Osteoblast (primary cell): ENCODE data around the gene ELAVL3. TPM values are rescaled to one million over a fixed set of nuclear protein-coding genes. Genes with fewer than 3 reads are reported as not detected.
A peak's percentile ranks its signal among the peaks of the same experiment; 100 is the strongest.
"Not testable (repeated sequence)": the region's sequence is repeated elsewhere in the genome, so short reads cannot be mapped to it uniquely, and the experiment has no call there.

Source experiments
- DNase-seq: peaks from one replicate; pipeline ENCODE4 v3.0.0; 2011; ENCODE audit warnings: low spot score, mixed read lengths; ENCODE audit not compliant: insufficient read length; ENCODE audit errors: missing footprints
- H2AFZ ChIP-seq: 2 replicates; pipeline ENCODE4 v1.6.0; 2011; ENCODE audit warnings: mild to moderate bottlenecking, low read length
- H3K27ac ChIP-seq: 2 replicates; pipeline ENCODE4 v1.5.1; 2011; ENCODE audit warnings: mild to moderate bottlenecking, low read depth, low read length, moderate library complexity
- H3K27me3 ChIP-seq: 2 replicates; pipeline ENCODE4 v1.6.0; 2012; ENCODE audit warnings: mild to moderate bottlenecking, control low read depth, inconsistent platforms, low read length, moderate library complexity; ENCODE audit not compliant: insufficient read depth
- H3K36me3 ChIP-seq: 2 replicates; pipeline ENCODE4 v1.5.1; 2011; ENCODE audit warnings: mild to moderate bottlenecking, low read length, control low read depth, moderate library complexity; ENCODE audit not compliant: insufficient read depth
- H3K4me1 ChIP-seq: 2 replicates; pipeline ENCODE4 v1.5.1; 2011; ENCODE audit warnings: mild to moderate bottlenecking, low read length, control low read depth, moderate library complexity; ENCODE audit not compliant: insufficient read depth
- H3K4me2 ChIP-seq: 2 replicates; pipeline ENCODE4 v1.6.0; 2011; ENCODE audit warnings: mild to moderate bottlenecking, low read length; ENCODE audit not compliant: insufficient read depth
- H3K4me3 ChIP-seq: fragments of 200-600 bp; sonication (generic); 3 replicates; pipeline ENCODE4 v1.5.1; 2012; ENCODE audit warnings: mild to moderate bottlenecking, low read length, inconsistent platforms; ENCODE audit not compliant: insufficient read depth
- H3K79me2 ChIP-seq: 2 replicates; pipeline ENCODE4 v1.6.0; 2012; ENCODE audit warnings: mild to moderate bottlenecking, low read length, control low read depth, inconsistent platforms; ENCODE audit not compliant: insufficient read depth
- H3K9me3 ChIP-seq: 2 replicates; pipeline ENCODE4 v1.5.1; 2011; ENCODE audit warnings: low read depth, low read length, control low read depth
- H4K20me1 ChIP-seq: 2 replicates; pipeline ENCODE4 v1.6.0; 2012; ENCODE audit warnings: mild to moderate bottlenecking, low read length, control low read depth; ENCODE audit not compliant: insufficient read depth
- CTCF ChIP-seq: IDR thresholded peaks from 2 replicates; pipeline ENCODE4 v1.5.1; 2011; ENCODE audit warnings: mild to moderate bottlenecking, low read depth, low read length, moderate library complexity; ENCODE audit errors: extremely low read depth
- total RNA-seq: library from RNA; depleted of rRNA; stranded (reverse); fragments of >200 nt; gene quantifications from 2 replicates; pipeline ENCODE4 v1.2.3, GENCODE V29; 2012

Gene ELAVL3
- total RNA-seq, 1 donor, result 0.72 TPM

GRCh38 chr19:11408591-11408990, 72.3 kb downstream of the ELAVL3 start:
- Histone ChIP-seq H2AFZ (no peak overlapping the region), H4K20me1 (no peaks in the 10 kb centered on the region), H3K79me2 (no peaks in the 10 kb centered on the region), H3K4me2 (no peak overlapping the region), H3K36me3 (no peaks in the 10 kb centered on the region), H3K4me3 (no peak overlapping the region), H3K27ac (no peak overlapping the region), H3K9me3 (no peaks in the 10 kb centered on the region), H3K4me1 (no peaks in the 10 kb centered on the region), H3K27me3 (no peaks in the 10 kb centered on the region)
- peak; percentile 13 for DNase-seq
- TF ChIP-seq CTCF, result no peak

- H3K36me3 ChIP-seq, H2AFZ ChIP-seq, H3K79me2 ChIP-seq, H4K20me1 ChIP-seq, H3K27me3 ChIP-seq, H3K9me3 ChIP-seq, H3K4me2 ChIP-seq, H3K4me3 ChIP-seq, H3K27ac ChIP-seq, H3K4me1 ChIP-seq: not testable (repeated sequence)
- peak; percentile 30 for DNase-seq
Measured at GRCh38 chr19:11406703-11407236, 74.1 kb downstream of the ELAVL3 start.

- Histone ChIP-seq H3K9me3 (no peaks in the 10 kb centered on the region), H3K4me1 (no peaks in the 10 kb centered on the region), H3K4me3 (no peak overlapping the region), H2AFZ (no peak overlapping the region), H3K79me2 (no peaks in the 10 kb centered on the region), H4K20me1 (no peaks in the 10 kb centered on the region), H3K4me2 (no peak overlapping the region), H3K27ac (no peak overlapping the region), H3K36me3 (no peaks in the 10 kb centered on the region), H3K27me3 (no peaks in the 10 kb centered on the region)
- peak; percentile 44 for DNase-seq
- TF ChIP-seq CTCF, result no peak
Measured at GRCh38 chr19:11405846-11406643, 74.8 kb downstream of the ELAVL3 start.

DNA sequence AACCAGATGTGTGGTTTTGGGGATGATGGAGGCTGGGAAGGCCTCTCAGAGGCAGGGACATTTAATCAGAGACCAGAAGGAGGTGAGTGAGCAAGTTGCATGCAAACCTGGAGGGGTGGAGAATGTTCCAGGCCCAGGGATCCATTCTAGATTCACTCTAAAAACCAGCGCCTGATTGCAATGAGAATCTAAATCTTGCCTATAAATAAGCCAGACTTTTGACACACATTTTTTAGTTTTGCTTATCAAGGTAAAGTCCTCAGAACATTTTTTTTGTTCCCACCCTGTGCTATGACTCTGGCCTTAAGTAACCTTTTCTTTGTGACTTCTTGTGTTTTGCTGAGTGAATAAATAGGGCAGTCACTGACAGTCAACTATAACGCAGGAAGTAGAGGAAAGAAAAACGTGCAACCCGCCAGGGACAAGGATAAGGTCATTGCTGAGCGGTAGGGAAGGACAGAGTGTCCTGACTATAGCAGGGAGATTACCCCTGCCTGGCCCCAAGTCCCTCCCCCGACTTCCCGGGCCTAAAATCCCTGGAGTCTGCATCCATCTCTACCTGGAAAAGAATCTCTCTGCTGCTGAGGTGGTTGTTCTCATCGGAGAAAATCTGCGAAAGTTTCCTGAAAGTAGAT, 76.1 kb downstream of the ELAVL3 start:
- Histone ChIP-seq H4K20me1 (no peaks in the 10 kb centered on the region), H3K36me3 (no peaks in the 10 kb centered on the region), H3K27me3 (no peaks in the 10 kb centered on the region), H3K4me1 (no peaks in the 10 kb centered on the region), H3K9me3 (no peaks in the 10 kb centered on the region), H3K4me2 (no peak overlapping the region), H3K4me3 (no peak overlapping the region), H2AFZ (no peak overlapping the region), H3K27ac (no peak overlapping the region), H3K79me2 (no peaks in the 10 kb centered on the region)
- TF ChIP-seq CTCF, result no peak
- DNase-seq, result peak; percentile 68
